ENCODE data around the gene SNTG2.

GRCh38 chr2:1283020-1283801, 332.6 kb downstream of the SNTG2 start:
- no peak for TF ChIP-seq CTCF (IDR thresholded peaks at IDR 0.05; ENCODE audit: low read depth, low read length, missing input control)
- TF ChIP-seq, protein P1, sequence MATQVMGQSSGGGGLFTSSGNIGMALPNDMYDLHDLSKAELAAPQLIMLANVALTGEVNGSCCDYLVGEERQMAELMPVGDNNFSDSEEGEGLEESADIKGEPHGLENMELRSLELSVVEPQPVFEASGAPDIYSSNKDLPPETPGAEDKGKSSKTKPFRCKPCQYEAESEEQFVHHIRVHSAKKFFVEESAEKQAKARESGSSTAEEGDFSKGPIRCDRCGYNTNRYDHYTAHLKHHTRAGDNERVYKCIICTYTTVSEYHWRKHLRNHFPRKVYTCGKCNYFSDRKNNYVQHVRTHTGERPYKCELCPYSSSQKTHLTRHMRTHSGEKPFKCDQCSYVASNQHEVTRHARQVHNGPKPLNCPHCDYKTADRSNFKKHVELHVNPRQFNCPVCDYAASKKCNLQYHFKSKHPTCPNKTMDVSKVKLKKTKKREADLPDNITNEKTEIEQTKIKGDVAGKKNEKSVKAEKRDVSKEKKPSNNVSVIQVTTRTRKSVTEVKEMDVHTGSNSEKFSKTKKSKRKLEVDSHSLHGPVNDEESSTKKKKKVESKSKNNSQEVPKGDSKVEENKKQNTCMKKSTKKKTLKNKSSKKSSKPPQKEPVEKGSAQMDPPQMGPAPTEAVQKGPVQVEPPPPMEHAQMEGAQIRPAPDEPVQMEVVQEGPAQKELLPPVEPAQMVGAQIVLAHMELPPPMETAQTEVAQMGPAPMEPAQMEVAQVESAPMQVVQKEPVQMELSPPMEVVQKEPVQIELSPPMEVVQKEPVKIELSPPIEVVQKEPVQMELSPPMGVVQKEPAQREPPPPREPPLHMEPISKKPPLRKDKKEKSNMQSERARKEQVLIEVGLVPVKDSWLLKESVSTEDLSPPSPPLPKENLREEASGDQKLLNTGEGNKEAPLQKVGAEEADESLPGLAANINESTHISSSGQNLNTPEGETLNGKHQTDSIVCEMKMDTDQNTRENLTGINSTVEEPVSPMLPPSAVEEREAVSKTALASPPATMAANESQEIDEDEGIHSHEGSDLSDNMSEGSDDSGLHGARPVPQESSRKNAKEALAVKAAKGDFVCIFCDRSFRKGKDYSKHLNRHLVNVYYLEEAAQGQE (IDR thresholded peaks at IDR 0.05), result no peak
- TF ChIP-seq SP1 (IDR thresholded peaks at IDR 0.05), result no peak
- no peak for TF ChIP-seq RAD21 (IDR thresholded peaks at IDR 0.05)
- no peak for TF ChIP-seq EGR1 (IDR thresholded peaks at IDR 0.05; ENCODE audit: low read depth in 2 of 2)
- no peak for TF ChIP-seq GABPA (IDR thresholded peaks at IDR 0.05 in 1 of 2, conservative IDR thresholded peaks at IDR 0.05 in 1 of 2)
- TF ChIP-seq TAF1 (conservative IDR thresholded peaks at IDR 0.05), result no peak
- TF ChIP-seq HNF4A (conservative IDR thresholded peaks at IDR 0.05), result no peak
- no peak for TF ChIP-seq YY1 (IDR thresholded peaks at IDR 0.05)
- no peak for TF ChIP-seq RXRA (IDR thresholded peaks at IDR 0.05)
- TF ChIP-seq, protein P2, sequence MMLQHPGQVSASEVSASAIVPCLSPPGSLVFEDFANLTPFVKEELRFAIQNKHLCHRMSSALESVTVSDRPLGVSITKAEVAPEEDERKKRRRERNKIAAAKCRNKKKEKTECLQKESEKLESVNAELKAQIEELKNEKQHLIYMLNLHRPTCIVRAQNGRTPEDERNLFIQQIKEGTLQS (IDR thresholded peaks at IDR 0.05), result no peak
